Common myeloid progenitor, CD34-positive (primary cell): ENCODE results near the gene ST8SIA4.
A peak's percentile ranks its signal among the peaks of the same experiment; 100 is the strongest.

Experiments
- CTCF ChIA-PET: fragments of 350-600 bp; sonication (Branson Sonifier 250); formaldehyde crosslinking; loops from one replicate; lab custom pipeline; 2021; ENCODE audit warnings: antibody characterized with exemption; lab: Charles Lee
- POLR2A ChIA-PET: fragments of 350-600 bp; sonication (Branson Sonifier 250); formaldehyde crosslinking; loops from one replicate; lab custom pipeline; 2021; ENCODE audit warnings: antibody characterized with exemption; lab: Charles Lee
- DNase-seq, 3 donors: peaks; one replicate each; pipeline versions ENCODE4 v3.0.0 to v3.0.0-alpha.2; 2013
- H3K27ac ChIP-seq, 2 experiments: 1 replicate in 1 of 2; 2 replicates in 1 of 2; pipeline ENCODE4 v1.7.0; 2013; ENCODE audit warnings: inconsistent platforms in 2 of 2, low read length in 2 of 2, mild to moderate bottlenecking in 2 of 2, low read depth in 1 of 2, moderate library complexity in 1 of 2; ENCODE audit not compliant: severe bottlenecking in 2 of 2, insufficient read depth in 1 of 2, poor library complexity in 1 of 2
- H3K27me3 ChIP-seq, 5 experiments: replicated peaks in 2 of 5; 1 replicate in 3 of 5; 2 replicates in 2 of 5; pipeline versions ENCODE4 v1.6.1 to v1.7.0; 2013; ENCODE audit warnings: low read length in 4 of 5, mild to moderate bottlenecking in 2 of 5, moderate library complexity in 2 of 5, inconsistent platforms in 1 of 5; ENCODE audit not compliant: insufficient read depth in 5 of 5, control insufficient read depth in 4 of 5
- H3K36me3 ChIP-seq, 4 experiments: 1 replicate in 2 of 4; 2 replicates in 2 of 4; pipeline versions ENCODE4 v1.6.1 to v1.7.0; 2013; ENCODE audit warnings: low read length in 3 of 4, control low read depth in 1 of 4, mild to moderate bottlenecking in 1 of 4; ENCODE audit not compliant: control insufficient read depth in 4 of 4, insufficient read depth in 4 of 4
- H3K4me1 ChIP-seq, 4 experiments: 1 replicate in 3 of 4; 2 replicates in 1 of 4; pipeline versions ENCODE4 v1.6.1 to v1.7.1; 2013; ENCODE audit warnings: low read length in 3 of 4, mild to moderate bottlenecking in 3 of 4, control low read depth in 1 of 4, inconsistent platforms in 1 of 4, moderate library complexity in 1 of 4; ENCODE audit not compliant: control insufficient read depth in 4 of 4, insufficient read depth in 4 of 4; ENCODE audit errors: control extremely low read depth in 1 of 4
- H3K4me3 ChIP-seq, 7 experiments: 1 replicate in 4 of 7; 2 replicates in 3 of 7; pipeline versions ENCODE4 v1.5.1 to v1.7.0; 2013; ENCODE audit warnings: mild to moderate bottlenecking in 7 of 7, low read length in 6 of 7, moderate library complexity in 6 of 7, inconsistent platforms in 2 of 7, low read depth in 2 of 7, control low read depth in 1 of 7; ENCODE audit not compliant: insufficient read depth in 4 of 7, control insufficient read depth in 1 of 7; ENCODE audit errors: extremely low read depth in 1 of 7
- H3K9me3 ChIP-seq, 5 experiments: 1 replicate in 4 of 5; 2 replicates in 1 of 5; pipeline versions ENCODE4 v1.6.1 to v1.7.1; 2013; ENCODE audit warnings: low read length in 4 of 5, mild to moderate bottlenecking in 2 of 5, inconsistent platforms in 1 of 5, low read depth in 1 of 5, moderate library complexity in 1 of 5; ENCODE audit not compliant: control insufficient read depth in 4 of 5, insufficient read depth in 2 of 5; ENCODE audit errors: control extremely low read depth in 1 of 5
- WGBS: methylation state at CpG from one replicate; pipeline ENCODE4 v1.1.5; 2013; ENCODE audit not compliant: insufficient coverage; 5-methylcytosine and 5-hydroxymethylcytosine counted together

Gene ST8SIA4

DNA sequence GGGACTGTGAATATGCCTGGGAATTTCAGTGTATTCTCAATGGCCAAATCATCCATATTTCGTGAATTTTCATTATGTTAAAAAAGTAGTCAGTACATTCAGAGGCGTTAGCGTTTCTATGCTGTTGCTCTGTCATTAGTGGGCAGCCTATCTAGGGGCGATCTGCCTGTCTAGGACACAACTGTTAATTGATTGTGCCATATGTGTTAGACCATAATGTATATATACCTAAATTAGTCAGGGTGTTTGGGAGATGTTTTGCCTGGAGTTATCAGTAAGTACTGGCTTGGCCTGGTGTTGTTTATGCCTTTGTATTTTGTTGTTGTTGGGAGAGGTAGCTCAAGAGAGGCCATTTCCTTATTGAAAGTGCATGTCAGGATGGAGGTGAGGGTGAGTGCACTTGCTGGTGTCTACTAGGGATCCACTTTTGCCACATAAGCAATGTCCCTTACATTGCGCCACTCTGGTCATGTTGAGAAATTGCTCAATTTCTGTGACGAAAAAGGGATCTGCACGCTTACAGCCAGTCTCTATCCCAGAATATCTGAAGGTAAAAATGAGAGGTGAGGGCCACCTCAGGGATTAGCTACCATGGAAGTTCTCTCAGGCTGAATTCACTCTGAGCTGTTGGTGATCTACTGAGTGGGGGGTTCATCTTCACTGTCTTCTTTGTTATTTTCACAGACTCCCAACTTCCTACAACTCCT is 123.3 kb downstream of the ST8SIA4 start:
- DNase-seq: peak in 1 of 3 donors; percentile 11
- Histone ChIP-seq H3K27ac (peak overlapping the region in 1 of 2 experiments; percentile 47), H3K4me1 (peaks cover 12 to 38% (median 22%) of the 10 kb centered on the region in 4 experiments), H3K9me3 (no peaks in the 10 kb centered on the region), H3K27me3 (no peaks in the 10 kb centered on the region), H3K36me3 (no peaks in the 10 kb centered on the region), H3K4me3 (no peak overlapping the region)
- CTCF ChIA-PET: interaction anchor here (0.7 to 3.2 kb wide), 3 partner anchors 11 to 95 kb away, joined by 3 to 10 read pairs (median 3); no protein-coding TSS in a partner anchor
- POLR2A ChIA-PET: interaction anchor here (1.2 kb wide), 1 partner anchor 123 kb away, joined by 4 read pairs; the partner anchor contains the start of gene ST8SIA4
- 98% methylated on average over 6 of the region's 7 CpGs for whole genome bisulfite sequencing

DNA sequence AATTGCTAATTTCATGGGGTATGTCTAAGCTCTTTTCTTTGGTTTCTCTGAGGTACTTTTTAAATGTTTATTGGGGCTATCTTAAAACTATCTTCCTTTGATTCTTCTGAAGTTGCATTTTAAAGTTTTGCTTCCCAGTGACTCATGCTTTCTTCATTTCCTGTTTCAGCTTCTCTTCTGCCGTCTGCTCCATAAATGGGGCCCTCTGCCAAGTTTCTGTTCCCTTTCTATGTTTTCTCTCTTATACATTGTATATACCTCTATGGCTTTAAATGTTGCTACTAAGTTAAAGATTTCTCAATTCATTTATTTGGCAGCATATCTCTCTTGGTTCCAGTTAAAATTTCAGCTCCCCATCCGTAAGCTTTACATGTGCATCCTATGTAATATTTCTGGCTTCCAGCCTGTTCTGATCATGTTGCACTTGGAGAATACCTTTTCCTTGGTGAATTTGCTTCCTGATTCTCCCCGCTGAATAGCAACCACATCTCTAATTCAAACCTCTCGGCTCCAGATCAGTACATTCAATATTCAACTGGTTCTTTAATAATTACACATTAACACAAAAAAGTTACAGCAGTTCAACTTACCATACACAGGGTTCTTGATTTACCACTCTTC is 125.3 kb downstream of the ST8SIA4 start:
- Histone ChIP-seq H3K4me1 (peaks cover 12 to 38% (median 22%) of the 10 kb centered on the region in 4 experiments), H3K27ac (peak overlapping the region in 1 of 2 experiments; percentile 49), H3K9me3 (no peaks in the 10 kb centered on the region), H3K27me3 (no peaks in the 10 kb centered on the region), H3K36me3 (no peaks in the 10 kb centered on the region), H3K4me3 (peak overlapping the region in 3 of 7 experiments; percentile 14 to 22 (median 19))
- WGBS: 61% methylated on average over 3 of the region's 4 CpGs
- ChIA-PET CTCF (interaction anchor here (0.9 to 3.2 kb wide), 4 partner anchors 10 to 123 kb away, joined by 3 to 10 read pairs (median 4); no protein-coding TSS in a partner anchor), POLR2A (no interaction called here)
- DNase-seq: peak; percentile 73 to 91 (median 89)

DNA sequence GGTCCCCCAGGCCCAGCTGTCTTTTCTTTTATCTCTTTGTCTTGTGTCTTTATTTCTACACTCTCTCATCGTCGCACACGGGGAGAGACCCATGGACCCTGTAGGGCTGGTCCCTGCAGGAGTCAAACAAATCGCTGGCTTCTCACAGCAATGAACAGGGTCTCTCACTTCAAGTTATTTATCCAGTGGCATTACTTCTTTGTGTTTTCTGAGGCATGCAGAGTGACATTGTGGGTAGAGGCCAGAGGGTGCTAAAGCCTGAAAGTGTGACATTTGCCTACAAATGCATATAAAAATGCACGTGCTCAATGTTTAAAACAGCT is 127.6 kb downstream of the ST8SIA4 start:
- Histone ChIP-seq H3K9me3 (no peaks in the 10 kb centered on the region), H3K27ac (no peak overlapping the region), H3K36me3 (no peaks in the 10 kb centered on the region), H3K27me3 (no peaks in the 10 kb centered on the region), H3K4me1 (peaks cover 12 to 37% (median 22%) of the 10 kb centered on the region in 4 experiments), H3K4me3 (no peak overlapping the region)
- ChIA-PET POLR2A (no interaction called here), CTCF (interaction anchor here (0.9 to 1.0 kb wide), 3 partner anchors 13 to 128 kb away, joined by 3 to 4 read pairs (median 4); partner anchors contain the start of gene ST8SIA4)
- WGBS: 81% methylated on average over 4 of the region's 5 CpGs
- no peak for DNase-seq

DNA sequence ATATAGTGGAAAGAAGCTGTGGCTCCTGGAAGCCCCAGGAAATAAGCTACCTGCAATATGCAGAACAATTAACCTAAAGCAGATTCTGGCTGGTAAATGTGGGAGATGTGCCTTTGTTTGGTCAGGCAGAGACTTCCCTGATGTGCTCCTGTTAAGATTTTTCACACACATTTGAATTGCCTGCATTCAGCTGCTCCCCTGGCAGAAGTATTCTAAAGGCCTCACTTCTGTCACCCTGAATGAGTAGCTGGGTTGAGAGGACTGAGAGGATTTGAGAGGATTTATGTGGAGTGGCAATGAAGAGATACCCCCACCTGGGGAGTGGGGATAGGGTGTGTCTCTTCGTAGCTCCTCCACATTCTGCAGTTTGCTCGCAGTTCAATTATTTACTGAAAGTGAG is 130.5 kb downstream of the ST8SIA4 start:
- POLR2A ChIA-PET: no interaction called here
- Histone ChIP-seq H3K27me3 (no peaks in the 10 kb centered on the region), H3K4me3 (no peak overlapping the region), H3K9me3 (no peaks in the 10 kb centered on the region), H3K36me3 (no peaks in the 10 kb centered on the region), H3K4me1 (peaks cover 3 to 16% (median 8%) of the 10 kb centered on the region in 4 experiments), H3K27ac (no peak overlapping the region)
- WGBS: 100% methylated on average over 2 of the region's 2 CpGs
- CTCF ChIA-PET: interaction anchor here (0.9 to 3.5 kb wide), 4 partner anchors 9 to 272 kb away, joined by 3 to 10 read pairs (median 3); no protein-coding TSS in a partner anchor
- DNase-seq: no peak

DNA sequence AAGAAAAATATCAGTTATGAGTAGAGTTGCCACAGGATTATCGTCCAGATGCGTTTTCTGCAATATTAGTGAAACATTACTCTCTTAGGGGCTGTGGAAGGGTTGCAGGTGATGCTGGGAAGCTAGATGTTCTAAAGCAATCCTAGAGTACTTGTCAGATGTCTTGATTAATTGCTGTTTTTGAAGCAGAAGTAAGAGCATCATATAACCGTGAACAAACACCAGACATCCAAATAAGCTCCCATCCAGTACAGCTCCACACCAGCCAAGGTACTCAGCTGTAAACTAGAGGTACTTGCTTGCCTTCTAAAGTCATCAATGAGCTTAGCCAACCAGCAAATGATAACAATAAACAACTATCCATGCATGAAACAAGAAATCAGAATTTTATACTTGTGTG is 131.1 kb downstream of the ST8SIA4 start:
- Histone ChIP-seq H3K36me3 (no peaks in the 10 kb centered on the region), H3K27ac (no peak overlapping the region), H3K27me3 (no peaks in the 10 kb centered on the region), H3K4me1 (peaks cover 0 to 12% (median 6%) of the 10 kb centered on the region in 4 experiments), H3K9me3 (no peaks in the 10 kb centered on the region), H3K4me3 (no peak overlapping the region)
- POLR2A ChIA-PET: no interaction called here
- no peak for DNase-seq
- 95% methylated on average over 3 of the region's 3 CpGs for WGBS
- CTCF ChIA-PET: interaction anchor here (0.9 to 3.5 kb wide), 4 partner anchors 9 to 273 kb away, joined by 3 to 10 read pairs (median 3); no protein-coding TSS in a partner anchor

DNA sequence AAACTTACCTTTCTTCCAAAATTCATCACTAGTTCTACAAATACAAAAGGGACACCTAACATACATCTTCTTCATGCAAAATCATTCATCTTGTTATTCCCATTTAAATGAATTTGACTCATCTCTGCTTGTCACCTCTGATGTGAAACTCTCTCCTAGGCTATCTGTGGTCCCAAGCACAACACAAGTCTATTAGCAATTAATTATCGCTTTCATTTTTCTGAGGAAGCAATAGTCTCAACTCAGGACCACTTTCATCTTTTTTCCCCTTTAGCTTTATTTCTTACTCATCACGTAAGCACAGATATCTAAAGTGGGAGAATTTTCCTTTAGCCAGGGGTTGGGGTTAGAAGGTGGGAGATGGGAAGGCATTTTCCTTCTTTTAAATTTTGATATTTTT is 131.9 kb downstream of the ST8SIA4 start:
- CTCF ChIA-PET: no interaction called here
- no CpG with 5 or more reads among the region's 2 CpGs for WGBS
- H3K27ac ChIP-seq: no peak overlapping the region
- H3K9me3 ChIP-seq: no peaks in the 10 kb centered on the region
- H3K4me3 ChIP-seq: no peak overlapping the region
- no peaks in the 10 kb centered on the region for H3K36me3 ChIP-seq
- H3K27me3 ChIP-seq: no peaks in the 10 kb centered on the region
- no peak for DNase-seq
- peaks cover 0 to 6% (median 3%) of the 10 kb centered on the region in 4 experiments for H3K4me1 ChIP-seq
- POLR2A ChIA-PET: no interaction called here

DNA sequence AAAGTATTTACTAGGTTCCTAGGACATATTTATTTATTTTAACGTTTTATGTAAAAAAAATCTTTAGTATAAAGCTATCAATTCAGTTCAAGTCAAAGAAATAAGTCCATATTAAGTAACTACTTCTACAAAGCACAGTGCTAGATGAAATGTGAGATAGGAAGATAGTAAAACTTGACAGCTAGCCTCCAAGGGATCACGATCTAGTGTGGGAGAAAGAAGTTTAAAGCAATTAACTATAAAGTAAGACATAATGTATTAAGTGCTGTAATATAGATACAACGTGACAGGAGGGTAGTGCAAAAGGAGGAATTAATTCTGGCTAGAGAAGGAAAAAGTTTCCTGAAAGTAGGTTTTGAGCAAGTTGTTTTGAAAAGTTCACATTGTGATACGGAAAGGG is 134.9 kb downstream of the ST8SIA4 start:
- DNase-seq: no peak
- ChIA-PET POLR2A (no interaction called here), CTCF (no interaction called here)
- no peak overlapping the region for H3K4me3 ChIP-seq
- no peaks in the 10 kb centered on the region for H3K9me3 ChIP-seq
- H3K4me1 ChIP-seq: no peaks in the 10 kb centered on the region
- no peak overlapping the region for H3K27ac ChIP-seq
- H3K27me3 ChIP-seq: no peaks in the 10 kb centered on the region
- H3K36me3 ChIP-seq: no peaks in the 10 kb centered on the region
- 100% methylated on average over 2 of the region's 4 CpGs for WGBS
